ENCODE data around the gene NUP210.
"Not testable (repeated sequence)": the region's sequence is repeated elsewhere in the genome, so short reads cannot be mapped to it uniquely, and the experiment has no call there.

- not testable (repeated sequence) for TF ChIP-seq CTCF, POLR2A (IDR thresholded peaks at IDR 0.05)
Measured at GRCh38 chr3:13442882-13443281, 22.8 kb upstream of the NUP210 start.
